C4-2B (cell line): ENCODE results near the gene ERAL1.

Experiments
- H3K27ac ChIP-seq: fragments of 450-650 bp; 2 replicates; pipeline ENCODE4 v1.5.1; 2017
- ZFX ChIP-seq: fragments of 450-650 bp; IDR thresholded peaks from 2 replicates; pipeline ENCODE4 v1.6.1; 2017
- TF ChIP-seq, protein P1 (sequence below): fragments of 450-650 bp; conservative IDR thresholded peaks from 2 replicates; pipeline ENCODE4 v1.5.1; 2017; ENCODE audit warnings: mild to moderate bottlenecking

The ERAL1 gene

DNA sequence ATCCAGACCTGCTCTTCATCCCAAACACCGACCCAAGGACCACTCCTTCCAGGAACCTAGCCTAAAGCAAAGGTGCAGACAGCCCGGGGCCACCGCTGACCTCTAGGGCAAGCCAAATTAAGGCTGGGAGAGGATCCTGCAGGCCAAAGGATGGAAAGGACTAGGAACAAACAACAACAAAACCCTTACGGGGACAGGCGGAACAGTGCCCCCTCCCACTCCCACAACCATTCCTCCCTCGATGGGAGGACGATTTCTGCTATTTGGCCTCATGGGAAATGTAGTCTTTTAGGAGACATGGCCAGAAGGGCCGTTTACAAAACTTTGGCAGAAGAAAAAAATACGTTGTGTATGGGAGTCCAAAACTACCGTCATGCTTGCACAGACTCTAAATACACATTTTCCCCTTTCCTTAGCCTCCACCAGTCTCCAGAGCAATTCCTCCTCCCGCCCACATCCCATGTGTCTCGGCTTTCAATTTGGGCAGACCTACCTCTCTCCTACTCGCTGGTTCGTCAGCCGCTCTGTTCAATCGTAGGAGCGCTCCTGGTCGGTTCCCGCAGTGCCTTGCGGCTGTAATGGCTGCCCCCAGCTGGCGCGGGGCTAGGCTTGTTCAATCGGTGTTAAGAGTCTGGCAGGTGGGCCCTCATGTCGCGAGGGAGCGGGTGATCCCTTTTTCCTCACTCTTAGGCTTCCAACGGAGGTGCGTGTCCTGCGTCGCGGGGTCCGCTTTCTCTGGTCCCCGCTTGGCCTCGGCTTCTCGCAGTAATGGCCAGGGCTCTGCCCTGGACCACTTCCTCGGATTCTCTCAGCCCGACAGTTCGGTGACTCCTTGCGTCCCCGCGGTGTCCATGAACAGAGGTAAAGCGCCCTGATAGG lies at the start of gene ERAL1:
ERAL1 (plus strand) TSS at position 560 of the 879 bp plus-strand sequence; CDS start at position 579, 19 bp downstream.
- peak; percentile 85; the same call in 1 of the 2 replicates for TF ChIP-seq ZFX
- TF ChIP-seq, protein P1, sequence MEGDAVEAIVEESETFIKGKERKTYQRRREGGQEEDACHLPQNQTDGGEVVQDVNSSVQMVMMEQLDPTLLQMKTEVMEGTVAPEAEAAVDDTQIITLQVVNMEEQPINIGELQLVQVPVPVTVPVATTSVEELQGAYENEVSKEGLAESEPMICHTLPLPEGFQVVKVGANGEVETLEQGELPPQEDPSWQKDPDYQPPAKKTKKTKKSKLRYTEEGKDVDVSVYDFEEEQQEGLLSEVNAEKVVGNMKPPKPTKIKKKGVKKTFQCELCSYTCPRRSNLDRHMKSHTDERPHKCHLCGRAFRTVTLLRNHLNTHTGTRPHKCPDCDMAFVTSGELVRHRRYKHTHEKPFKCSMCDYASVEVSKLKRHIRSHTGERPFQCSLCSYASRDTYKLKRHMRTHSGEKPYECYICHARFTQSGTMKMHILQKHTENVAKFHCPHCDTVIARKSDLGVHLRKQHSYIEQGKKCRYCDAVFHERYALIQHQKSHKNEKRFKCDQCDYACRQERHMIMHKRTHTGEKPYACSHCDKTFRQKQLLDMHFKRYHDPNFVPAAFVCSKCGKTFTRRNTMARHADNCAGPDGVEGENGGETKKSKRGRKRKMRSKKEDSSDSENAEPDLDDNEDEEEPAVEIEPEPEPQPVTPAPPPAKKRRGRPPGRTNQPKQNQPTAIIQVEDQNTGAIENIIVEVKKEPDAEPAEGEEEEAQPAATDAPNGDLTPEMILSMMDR: no peak
- H3K27ac ChIP-seq: peak within 1 kb of the TSS; percentile 78

DNA sequence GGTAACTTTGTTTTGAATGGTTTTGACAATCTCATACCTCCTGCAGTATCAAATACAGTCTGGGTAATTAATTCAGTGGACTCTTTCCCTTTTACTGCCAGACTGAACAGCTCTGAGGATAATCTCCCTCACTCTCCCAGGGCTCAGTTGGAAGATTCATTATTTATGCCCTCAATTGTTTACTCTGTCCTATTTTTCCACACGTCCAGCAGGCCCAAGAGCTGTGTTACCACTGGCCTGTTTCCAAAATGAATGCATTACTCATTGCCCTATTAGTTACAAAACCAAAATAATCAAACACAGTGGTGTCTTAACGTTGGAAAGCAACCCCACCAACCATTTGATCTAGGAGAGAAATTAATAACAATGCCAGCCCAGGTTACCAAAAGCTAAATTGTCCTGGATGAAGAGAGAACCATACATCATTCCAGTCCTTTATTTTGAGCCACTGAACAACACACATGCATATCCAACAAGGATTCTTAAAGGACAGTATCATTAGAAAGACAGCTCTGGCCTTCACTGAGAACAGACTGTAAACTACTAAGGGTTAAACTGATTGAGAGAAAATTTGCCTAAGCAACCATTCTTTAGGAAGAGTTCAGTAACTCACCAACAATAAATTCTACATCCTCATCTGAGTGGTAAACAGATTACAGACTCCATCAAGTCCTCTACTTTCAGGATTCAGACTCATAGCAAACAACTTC lies 46.7 kb upstream of the ERAL1 start:
- H3K27ac ChIP-seq: no peak overlapping the region
- TF ChIP-seq, protein P1: no peak
- TF ChIP-seq ZFX: no peak

DNA sequence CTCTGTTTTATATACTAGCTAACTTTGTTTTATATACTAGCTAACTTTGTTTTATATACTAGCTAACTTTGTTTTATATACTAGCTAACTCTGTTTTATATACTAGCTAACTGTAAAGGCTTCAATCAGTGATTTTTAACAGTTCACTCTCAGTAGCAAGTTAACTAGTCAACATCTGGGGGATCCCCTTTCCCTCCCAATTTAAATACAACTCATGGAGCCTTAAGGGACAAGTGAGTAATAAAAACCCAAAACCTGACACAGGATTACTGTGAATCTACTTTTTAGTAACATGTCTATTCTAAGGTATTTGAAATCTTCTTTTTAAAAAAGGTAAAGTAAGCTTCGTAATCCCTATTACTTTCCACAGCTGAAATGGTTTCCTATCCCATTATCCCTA lies 44.4 kb upstream of the ERAL1 start:
- TF ChIP-seq ZFX: no peak
- TF ChIP-seq, protein P1: no peak
- no peak overlapping the region for H3K27ac ChIP-seq

DNA sequence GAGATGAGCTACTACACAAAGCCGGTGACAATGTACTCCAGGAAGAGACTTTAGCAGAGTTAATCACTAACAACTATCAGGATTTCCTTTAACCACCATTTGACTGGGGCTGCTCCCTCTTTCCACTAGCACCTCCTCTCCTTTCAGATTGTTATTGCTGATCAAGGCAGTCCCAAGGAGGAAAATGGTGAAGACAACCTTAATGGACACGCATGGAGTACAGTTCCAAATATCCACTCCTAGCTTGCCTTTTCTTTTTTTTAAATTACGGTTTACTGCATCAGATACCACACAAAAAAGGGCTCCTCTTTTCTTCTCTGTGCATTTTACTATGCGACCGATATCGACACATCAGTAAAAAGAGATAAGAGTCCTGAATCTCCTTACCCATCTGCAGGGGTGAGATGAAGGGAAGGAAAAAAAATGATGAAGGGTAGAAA lies 43.1 kb upstream of the ERAL1 start:
- TF ChIP-seq, protein P1: no peak
- no peak for TF ChIP-seq ZFX
- peak overlapping the region; percentile 89 for H3K27ac ChIP-seq

DNA sequence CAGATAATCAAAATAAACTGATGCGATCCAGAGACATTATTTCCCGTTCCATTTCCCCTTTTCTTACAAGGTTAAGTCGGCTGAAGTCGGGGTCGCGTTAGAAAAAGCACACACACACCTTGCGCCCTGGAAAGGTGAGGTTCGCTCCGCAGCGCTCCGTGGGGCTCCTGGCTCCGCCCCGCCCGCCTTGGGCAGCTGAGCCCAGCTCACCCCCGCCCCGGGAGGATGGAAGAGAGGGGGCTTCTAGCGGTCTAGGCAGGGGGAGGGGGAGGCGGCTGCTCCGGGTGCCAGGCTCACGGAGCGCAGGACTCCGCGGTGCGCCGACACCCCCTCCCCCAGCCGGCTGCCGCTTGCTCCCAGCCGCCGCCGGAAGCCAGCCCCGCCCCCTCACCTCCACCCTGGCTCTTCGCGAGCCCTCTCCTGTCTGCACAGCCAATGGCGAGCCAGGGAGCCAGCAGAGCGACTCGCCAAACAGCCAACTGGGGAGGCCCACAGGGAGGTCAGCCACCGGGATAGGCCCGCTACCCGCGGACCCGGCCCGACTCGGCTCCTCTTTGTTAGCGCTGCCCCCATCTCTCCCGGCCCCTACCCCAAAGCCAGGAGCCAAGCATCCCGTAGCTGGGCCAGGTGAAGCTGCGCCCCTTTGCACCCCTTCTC lies 42.6 kb upstream of the ERAL1 start:
- TF ChIP-seq ZFX: no peak
- TF ChIP-seq, protein P1: no peak
- H3K27ac ChIP-seq: peak overlapping the region; percentile 89

DNA sequence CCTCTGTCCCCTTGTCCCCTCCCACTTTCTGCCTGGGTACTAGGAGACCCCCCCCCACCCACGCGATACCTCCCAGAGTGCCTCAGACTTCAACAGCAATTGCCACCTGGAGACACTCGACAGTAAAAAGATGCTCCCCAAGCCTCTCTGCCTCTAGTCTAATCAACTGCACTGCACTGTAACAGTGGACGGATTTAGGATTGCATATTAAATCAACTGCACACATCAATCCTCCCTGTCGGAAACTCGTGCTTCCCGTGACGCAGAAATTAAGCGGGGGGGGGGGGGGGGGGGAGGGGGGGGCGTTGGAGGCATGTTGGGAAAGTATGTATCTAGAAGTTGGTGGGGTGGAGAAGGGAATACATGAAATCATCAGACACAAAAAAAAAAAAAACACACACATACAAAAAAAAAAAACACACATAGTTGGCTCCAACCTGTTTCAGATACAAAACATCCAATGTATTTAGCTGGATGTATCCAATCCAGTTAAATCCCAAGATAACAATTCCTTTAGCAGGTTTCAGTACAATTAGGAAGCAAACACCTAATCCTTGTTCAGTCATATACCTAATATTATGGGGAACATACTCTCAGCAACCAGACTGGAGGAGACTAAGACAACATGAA lies 42.0 kb upstream of the ERAL1 start:
- TF ChIP-seq, protein P1: no peak
- TF ChIP-seq ZFX: no peak
- H3K27ac ChIP-seq: peak overlapping the region; percentile 89
